ENCODE measurements around the gene NBAS.

Gene NBAS

GRCh38 chr2:15145046-15145817, 415.9 kb downstream of the NBAS start:
- no peak for DNase-seq

- peak in 3 of 58 donors; percentile 5 to 42 (median 21) for DNase-seq
These were observed 419.0 kb downstream of the NBAS start for GRCh38 chr2:15142069-15142689.

DNA sequence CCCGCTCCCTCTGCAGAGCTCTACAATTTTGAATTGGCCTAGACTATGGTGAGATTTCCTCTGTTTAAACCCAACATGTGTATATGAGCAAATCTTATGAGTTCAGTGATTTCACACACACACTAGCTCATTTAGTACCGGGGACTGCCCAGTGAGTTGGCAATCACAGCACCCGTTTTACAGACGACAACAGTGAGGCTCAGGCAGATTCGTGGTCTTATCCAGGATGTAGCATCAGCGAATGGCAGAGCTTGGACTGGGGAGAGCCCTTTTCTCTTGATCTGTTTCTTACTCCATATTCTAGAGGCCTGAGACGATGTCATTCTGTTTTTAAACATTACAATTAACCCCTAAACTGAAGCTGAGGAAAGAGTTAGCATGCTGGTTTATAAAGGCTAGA, 419.9 kb downstream of the NBAS start:
- DNase-seq = no peak

DNA sequence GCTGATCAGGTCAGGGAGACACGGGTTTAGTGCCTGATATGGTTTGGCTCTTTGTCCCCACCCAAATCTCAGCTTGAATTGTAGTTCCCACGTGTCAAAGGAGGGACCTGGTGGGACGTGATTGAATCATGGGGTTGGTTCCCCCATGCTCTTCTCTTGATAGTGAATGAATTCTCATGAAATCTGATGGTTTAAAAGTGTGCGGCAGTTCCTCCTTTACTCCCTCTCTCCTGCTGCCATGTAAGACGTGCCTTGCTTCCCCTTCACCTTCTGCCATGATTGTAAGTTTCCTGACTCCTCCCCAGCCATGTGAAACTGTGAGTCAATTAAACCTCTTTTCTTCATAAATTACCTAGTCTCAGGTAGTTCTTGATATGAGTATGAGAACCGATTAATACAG, 424.5 kb downstream of the NBAS start:
- DNase-seq = no peak

- no peak for DNase-seq
These were observed 426.2 kb downstream of the NBAS start for GRCh38 chr2:15134957-15135356.

- DNase-seq = no peak
These were observed 427.7 kb downstream of the NBAS start for GRCh38 chr2:15133461-15133860.

GRCh38 chr2:15128846-15129245, 432.3 kb downstream of the NBAS start:
- no peak for DNase-seq

GRCh38 chr2:15127876-15128275, 433.3 kb downstream of the NBAS start:
- no peak for DNase-seq

DNA sequence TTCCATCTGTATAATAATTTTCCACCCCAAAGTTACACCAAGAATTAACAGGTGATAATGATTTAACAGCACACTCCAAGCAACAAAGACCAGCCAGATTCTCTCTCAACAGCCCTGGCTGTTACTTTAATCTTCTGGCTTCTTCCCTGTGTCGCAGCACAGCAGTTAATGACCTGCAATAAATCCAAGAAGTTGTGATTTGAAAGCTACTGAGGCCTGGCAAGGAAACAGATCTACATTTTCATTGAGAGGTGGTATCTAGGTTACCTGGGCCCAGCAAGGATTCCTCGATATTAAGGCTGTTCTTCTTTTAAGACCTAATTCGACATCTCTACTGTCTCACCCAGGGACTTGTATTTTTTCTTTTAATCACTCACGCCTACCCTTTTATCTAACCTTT, 433.8 kb downstream of the NBAS start:
- no peak for DNase-seq

GRCh38 chr2:15126373-15126772, 434.8 kb downstream of the NBAS start:
- DNase-seq = no peak

GRCh38 chr2:15122915-15123314, 438.2 kb downstream of the NBAS start:
- no peak for DNase-seq

DNA sequence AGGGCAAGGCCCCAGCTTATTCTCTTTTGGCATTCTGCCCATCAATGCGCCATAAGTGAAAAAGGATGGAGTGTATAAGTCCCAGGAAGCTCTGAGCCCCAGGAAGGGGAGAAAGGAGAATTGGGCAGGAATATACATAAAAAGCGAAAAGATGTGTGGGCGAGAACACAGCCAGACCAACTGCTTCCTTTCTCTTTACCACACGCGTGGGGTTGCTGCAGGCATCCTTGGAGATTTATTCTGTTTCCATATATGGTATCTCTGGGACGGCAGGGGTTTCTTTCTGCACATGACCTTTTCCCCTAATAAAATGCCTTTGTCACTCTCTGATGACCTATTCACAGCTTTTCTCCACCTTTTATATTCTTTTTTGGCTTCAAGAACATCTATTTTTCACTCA, 440.5 kb downstream of the NBAS start:
- DNase-seq = peak in 2 of 58 donors; percentile 9 to 18

- DNase-seq = no peak
These were observed 441.4 kb downstream of the NBAS start for GRCh38 chr2:15119722-15120175.

GRCh38 chr2:15117409-15118050, 443.6 kb downstream of the NBAS start:
- DNase-seq = no peak

Measured in anterior cingulate cortex (tissue), 58 donors.